Body of pancreas (tissue), 4 donors: ENCODE results near the gene MAPK9. TPM values are rescaled to one million over a fixed set of nuclear protein-coding genes. Genes with fewer than 3 reads are reported as not detected.
A peak's percentile ranks its signal among the peaks of the same experiment; 100 is the strongest.
"Not testable (repeated sequence)": the region's sequence is repeated elsewhere in the genome, so short reads cannot be mapped to it uniquely, and the experiment has no call there.

ENCODE experiments used
- ATAC-seq: fragments of 150-250 bp; one replicate; pipeline ENCODE4 v1.9.1; 2016
- DNase-seq, 4 donors: peaks; one replicate each; pipeline ENCODE4 v3.0.0-alpha.2; 2019
- H3K27ac ChIP-seq, 4 donors: fragments of 200-600 bp; sonication (generic); 1 replicate in 3 of 4; 2 replicates in 1 of 4; pipeline versions ENCODE4 v1.5.1 to v1.6.1; 2016 to 2019; ENCODE audit warnings: mild to moderate bottlenecking in 1 of 4, mixed read lengths in 1 of 4, moderate library complexity in 1 of 4
- H3K27me3 ChIP-seq, 2 donors: fragments of 200-600 bp; sonication (generic); one replicate each; pipeline ENCODE4 v1.6.0; 2016; ENCODE audit warnings: mild to moderate bottlenecking in 1 of 2
- H3K36me3 ChIP-seq, 2 donors: fragments of 200-600 bp; sonication (generic); replicated peaks in 1 of 2; 2 replicates each; pipeline ENCODE4 v1.5.1; 2016; ENCODE audit warnings: low read depth in 2 of 2; ENCODE audit not compliant: insufficient read depth in 1 of 2
- H3K4me1 ChIP-seq: fragments of 200-600 bp; sonication (generic); one replicate; pipeline ENCODE4 v1.6.0; 2016
- H3K4me3 ChIP-seq, 2 donors: fragments of 200-600 bp; sonication (generic); 1 replicate in 1 of 2; 2 replicates in 1 of 2; pipeline ENCODE4 v1.5.1; 2016 to 2019
- H3K9me3 ChIP-seq, 3 donors: fragments of 200-600 bp; sonication (generic); 1 replicate in 2 of 3; 2 replicates in 1 of 3; pipeline ENCODE4 v1.5.1; 2016
- CTCF ChIP-seq, 7 experiments: fragments of 450-650 bp in 4 of 7; fragments of 200-600 bp in 3 of 7; sonication (generic) in 3 of 7; IDR thresholded peaks; one replicate each; pipeline ENCODE4 v1.5.1; 2016 to 2019; ENCODE audit warnings: antibody characterized with exemption in 7 of 7
- POLR2A ChIP-seq, 3 donors: fragments of 450-650 bp; IDR thresholded peaks; one replicate each; pipeline ENCODE4 v1.6.1; 2016; ENCODE audit warnings: antibody characterized with exemption in 3 of 3, mild to moderate bottlenecking in 2 of 3
- WGBS, 2 donors: methylation state at CpG; one replicate each; pipeline ENCODE4 v1.1.5; 2017; 5-methylcytosine and 5-hydroxymethylcytosine counted together
- intact Hi-C: fragments of 100-400 bp; cut with DNase I; formaldehyde crosslinking; loops from one replicate; pipeline ENCODE4 v1.15.1; 2023
- total RNA-seq, 2 donors: library from RNA; depleted of rRNA; stranded (reverse); fragments of >200 nt; gene quantifications; one replicate each; pipeline ENCODE4 v1.1.0, GENCODE V29; 2016

Gene MAPK9
- total RNA-seq, 2 donors from 2014 or later, result 20.4 to 33.2 TPM

DNA sequence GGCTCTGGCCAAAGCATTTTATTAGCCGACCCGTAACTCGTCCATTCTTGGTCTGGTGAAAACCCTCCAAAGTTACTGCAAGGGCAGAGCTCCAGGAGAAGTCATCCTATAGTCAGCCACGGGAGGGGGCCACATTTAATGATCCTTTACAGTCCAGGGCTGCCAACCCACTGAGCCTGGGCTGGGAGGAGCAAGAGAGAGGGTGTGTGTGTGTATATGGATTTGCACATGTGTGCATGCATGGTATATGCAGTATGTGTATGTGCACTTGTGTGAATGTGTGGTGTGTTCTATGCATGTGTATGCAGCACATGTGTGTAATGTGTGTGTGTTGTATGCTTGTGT is 78.7 kb downstream of the MAPK9 start:
- ATAC-seq (no peak), DNase-seq (no peak)
- TF ChIP-seq POLR2A (IDR thresholded peaks at IDR 0.05) (no peak), CTCF (IDR thresholded peaks at IDR 0.05) (no peak)
- H3K4me1 ChIP-seq, result peaks cover 8% of the 10 kb centered on the region
- WGBS, 2 donors, result 0 to 10% methylated on average over 4 of the region's 4 CpGs
- H3K27me3 ChIP-seq, result no peaks in the 10 kb centered on the region
- no peaks in the 10 kb centered on the region for H3K36me3 ChIP-seq
- H3K27ac ChIP-seq, result no peak overlapping the region
- H3K4me3 ChIP-seq, result no peak overlapping the region
- intact Hi-C loops, result no loop called here
- H3K9me3 ChIP-seq, result peaks cover 0 to 4% (median 0%) of the 10 kb centered on the region in 3 donors

- no peak overlapping the region for H3K4me3 ChIP-seq
- peaks cover 0 to 4% of the 10 kb centered on the region in 2 donors for H3K27me3 ChIP-seq
- H3K9me3 ChIP-seq, result no peaks in the 10 kb centered on the region
- no peak for TF ChIP-seq POLR2A (IDR thresholded peaks at IDR 0.05)
- TF ChIP-seq CTCF (IDR thresholded peaks at IDR 0.05), result no peak
- 34 to 39% methylated on average over 11 to 18 of the region's 19 CpGs for WGBS, 2 donors
- ATAC-seq, result no peak
- H3K36me3 ChIP-seq, result no peaks in the 10 kb centered on the region
- no peak overlapping the region for H3K27ac ChIP-seq
- intact Hi-C loops, result no loop called here
- peaks cover 14% of the 10 kb centered on the region for H3K4me1 ChIP-seq
- DNase-seq, result peak in 2 of 4 donors; percentile 30 to 41
Measured at GRCh38 chr5:180212363-180213255, 79.3 kb downstream of the MAPK9 start.

DNA sequence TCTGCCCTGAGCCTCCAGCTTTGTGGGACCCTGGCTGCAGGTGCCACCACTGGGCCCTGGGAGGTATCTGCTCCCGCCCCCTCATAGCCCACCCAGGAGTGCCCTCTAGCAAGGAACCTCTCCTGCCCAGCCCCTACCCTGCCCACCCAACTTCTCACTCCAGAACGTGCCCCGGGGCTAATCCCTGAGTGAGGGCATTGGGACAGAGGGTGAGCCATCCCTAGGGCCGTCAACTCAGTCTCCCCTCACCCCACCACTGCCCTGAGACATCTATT is 80.2 kb downstream of the MAPK9 start:
- intact Hi-C loops, result no loop called here
- no peak for ATAC-seq
- Histone ChIP-seq H3K36me3 (no peaks in the 10 kb centered on the region), H3K27me3 (peaks cover 0 to 6% of the 10 kb centered on the region in 2 donors), H3K27ac (no peak overlapping the region), H3K9me3 (no peaks in the 10 kb centered on the region), H3K4me1 (peaks cover 14% of the 10 kb centered on the region), H3K4me3 (no peak overlapping the region)
- WGBS, 2 donors, result 75 to 78% methylated on average over 4 of the region's 4 CpGs
- TF ChIP-seq CTCF (IDR thresholded peaks at IDR 0.05), result no peak
- TF ChIP-seq POLR2A (IDR thresholded peaks at IDR 0.05), result no peak
- no peak for DNase-seq

DNA sequence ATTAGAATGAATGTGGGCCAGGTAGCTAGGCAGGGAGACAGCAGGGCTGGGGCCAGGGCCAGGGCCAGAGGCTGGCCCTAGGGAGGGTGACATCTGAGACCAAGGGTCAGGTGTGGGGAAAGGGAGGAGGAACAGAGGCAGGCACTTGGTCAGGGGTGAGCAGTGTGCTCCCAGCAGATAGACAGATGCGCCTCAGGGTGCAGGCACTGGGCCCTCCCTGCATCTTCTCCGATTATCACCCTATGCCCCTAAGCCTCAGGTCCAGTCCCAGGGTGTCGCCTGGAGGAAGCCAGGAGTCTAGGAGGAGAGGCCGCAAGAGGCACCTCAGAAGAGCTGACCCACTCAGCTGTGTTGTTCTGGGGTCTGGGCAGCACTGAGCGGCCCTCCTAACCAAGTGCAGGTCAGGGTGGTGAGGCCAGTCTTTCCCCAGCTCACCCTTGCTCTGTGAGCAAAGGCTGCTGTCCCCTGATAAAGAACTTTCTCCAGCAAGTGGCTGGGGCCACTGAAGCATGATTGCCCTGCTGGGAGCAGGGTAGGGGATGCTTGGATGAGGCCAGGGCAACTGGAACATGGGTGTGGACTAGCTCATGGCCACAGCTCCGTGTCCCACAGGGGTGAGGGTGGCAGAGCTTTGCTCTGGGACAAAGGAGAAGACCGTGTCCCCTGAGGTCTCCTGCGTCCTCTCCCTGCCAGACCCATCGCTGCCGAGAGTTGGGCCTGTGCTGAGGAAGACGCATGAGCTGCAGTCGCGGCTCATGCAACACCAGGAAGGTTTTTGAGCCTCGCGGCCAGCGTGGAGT is 80.7 kb downstream of the MAPK9 start:
- 77 to 88% methylated on average over 7 to 16 of the region's 16 CpGs for WGBS, 2 donors
- no peaks in the 10 kb centered on the region for H3K9me3 ChIP-seq
- no peak overlapping the region for H3K27ac ChIP-seq
- no peak overlapping the region for H3K4me3 ChIP-seq
- DNase-seq (no peak), ATAC-seq (no peak)
- H3K27me3 ChIP-seq, result peaks cover 0 to 6% of the 10 kb centered on the region in 2 donors
- intact Hi-C loops, result no loop called here
- no peaks in the 10 kb centered on the region for H3K36me3 ChIP-seq
- H3K4me1 ChIP-seq, result peaks cover 14% of the 10 kb centered on the region
- TF ChIP-seq CTCF (IDR thresholded peaks at IDR 0.05) (no peak), POLR2A (IDR thresholded peaks at IDR 0.05) (no peak)

- intact Hi-C loops, ATAC-seq, H3K36me3 ChIP-seq, H3K27ac ChIP-seq, DNase-seq, H3K4me3 ChIP-seq, H3K9me3 ChIP-seq, H3K27me3 ChIP-seq: not testable (repeated sequence)
- 82 to 99% methylated on average over 11 to 12 of the region's 12 CpGs for WGBS, 2 donors
- H3K4me1 ChIP-seq, result peaks cover 14% of the 10 kb centered on the region
Measured at GRCh38 chr5:180210077-180210476, 81.8 kb downstream of the MAPK9 start.
